IMR-90 (cell line): Measurements from ENCODE around the gene PDK4. TPM values are rescaled to one million over a fixed set of nuclear protein-coding genes. Genes with fewer than 3 reads are reported as not detected.

Experiments used
- ATAC-seq: fragments of 200-7000 bp; cut with Tn5 transposase; 2 replicates; pipeline ENCODE4 v1.9.1; 2020; ENCODE audit warnings: low read depth, mild to moderate bottlenecking, moderate library complexity
- BruUV-seq: library from RNA; stranded (reverse); fragments of 400-500 nt; replicated peaks from 2 replicates; lab custom pipeline; 2021; lab: Mats Ljungman, UMichigan
- CTCF ChIA-PET: fragments of 300-600 bp; formaldehyde crosslinking; extraction: SDS; loops from one replicate; lab custom pipeline; 2021; ENCODE audit warnings: antibody characterized with exemption; lab: Yijun Ruan, JAX
- POLR2A ChIA-PET: fragments of 300-600 bp; sonication (Branson Sonifier 250); formaldehyde crosslinking; loops from one replicate; lab custom pipeline; 2022; ENCODE audit warnings: antibody characterized with exemption; ENCODE audit not compliant: unreplicated experiment; lab: Charles Lee
- DNase-seq: peaks from one replicate; pipeline ENCODE4 v3.0.0; 2013
- H2AFZ ChIP-seq: replicated peaks from 2 replicates; pipeline ENCODE3; 2013; ENCODE audit warnings: low read length, mild to moderate bottlenecking; ENCODE audit not compliant: poor library complexity
- H2AK5ac ChIP-seq: 2 replicates; pipeline ENCODE4 v1.6.1; 2013; ENCODE audit warnings: low read depth, low read length, inconsistent platforms
- H2AK9ac ChIP-seq: replicated peaks from 2 replicates; pipeline ENCODE3; 2013; ENCODE audit warnings: mild to moderate bottlenecking, low read depth, low read length, moderate library complexity; ENCODE audit not compliant: poor library complexity
- H2BK120ac ChIP-seq: 2 replicates; pipeline ENCODE4 v1.6.1; 2013; ENCODE audit warnings: low read depth, low read length, inconsistent platforms
- H2BK15ac ChIP-seq: 3 replicates; pipeline ENCODE4 v1.6.1; 2013; ENCODE audit warnings: low read depth, low read length, inconsistent platforms
- H2BK20ac ChIP-seq: 2 replicates; pipeline ENCODE4 v1.6.1; 2013; ENCODE audit warnings: low read depth, mild to moderate bottlenecking, inconsistent platforms, low read length, moderate library complexity
- H2BK5ac ChIP-seq: 2 replicates; pipeline ENCODE4 v1.6.1; 2013; ENCODE audit warnings: mild to moderate bottlenecking, low read depth, low read length, inconsistent platforms; ENCODE audit not compliant: poor library complexity, severe bottlenecking
- H3K14ac ChIP-seq: replicated peaks from 2 replicates; pipeline ENCODE4 v1.6.1; 2013; ENCODE audit warnings: low read depth, low read length, inconsistent platforms
- H3K18ac ChIP-seq: 2 replicates; pipeline ENCODE4 v1.6.1; 2013; ENCODE audit warnings: low read depth, low read length, control low read depth
- H3K23ac ChIP-seq: 2 replicates; pipeline ENCODE4 v1.6.1; 2013; ENCODE audit warnings: low read depth, low read length, inconsistent platforms
- H3K27ac ChIP-seq: 2 replicates; pipeline ENCODE4 v1.5.1; 2013; ENCODE audit warnings: mild to moderate bottlenecking, control low read depth, low read length; ENCODE audit not compliant: insufficient read depth
- H3K27me3 ChIP-seq: 2 replicates; pipeline ENCODE4 v1.6.1; 2013; ENCODE audit warnings: low read length; ENCODE audit not compliant: control insufficient read depth, insufficient read depth
- H3K36me3 ChIP-seq: 2 replicates; pipeline ENCODE4 v1.6.1; 2013; ENCODE audit warnings: low read length, mixed read lengths; ENCODE audit not compliant: control insufficient read depth, insufficient read depth
- H3K4ac ChIP-seq: 2 replicates; pipeline ENCODE4 v1.6.1; 2013; ENCODE audit warnings: low read depth, low read length, inconsistent platforms
- H3K4me1 ChIP-seq: 2 replicates; pipeline ENCODE4 v1.6.1; 2013; ENCODE audit warnings: low read length, mixed read lengths; ENCODE audit not compliant: control insufficient read depth, insufficient read depth
- H3K4me2 ChIP-seq: 2 replicates; pipeline ENCODE4 v1.6.1; 2013; ENCODE audit warnings: low read depth, mild to moderate bottlenecking, control low read depth, low read length, moderate library complexity
- H3K4me3 ChIP-seq: 2 replicates; pipeline ENCODE4 v1.5.1; 2013; ENCODE audit warnings: low read depth, mild to moderate bottlenecking, control low read depth, low read length, moderate library complexity; ENCODE audit not compliant: insufficient read depth
- H3K56ac ChIP-seq: 2 replicates; pipeline ENCODE4 v1.6.1; 2013; ENCODE audit warnings: low read length, inconsistent platforms; ENCODE audit not compliant: insufficient read depth; ENCODE audit errors: extremely low read depth
- H3K79me1 ChIP-seq, 2 experiments: 2 replicates each; pipeline ENCODE4 v1.6.1; 2013; ENCODE audit warnings: low read length in 2 of 2, inconsistent platforms in 1 of 2, low read depth in 1 of 2
- H3K9ac ChIP-seq: 2 replicates; pipeline ENCODE4 v1.6.1; 2013; ENCODE audit warnings: low read depth, low read length, control low read depth
- H3K9me1 ChIP-seq: 2 replicates; pipeline ENCODE4 v1.6.1; 2013; ENCODE audit warnings: low read length, inconsistent platforms; ENCODE audit not compliant: insufficient read depth
- H3K9me3 ChIP-seq: 2 replicates; pipeline ENCODE4 v1.6.1; 2013; ENCODE audit warnings: low read length; ENCODE audit not compliant: control insufficient read depth, insufficient read depth
- H4K20me1 ChIP-seq: 2 replicates; pipeline ENCODE4 v1.6.1; 2013; ENCODE audit warnings: low read length, inconsistent platforms; ENCODE audit not compliant: insufficient read depth
- H4K5ac ChIP-seq: 2 replicates; pipeline ENCODE4 v1.6.1; 2013; ENCODE audit warnings: mild to moderate bottlenecking, low read depth, low read length, control low read depth
- H4K8ac ChIP-seq, 2 experiments: 2 replicates each; pipeline ENCODE4 v1.6.1; 2013; ENCODE audit warnings: low read depth in 2 of 2, low read length in 2 of 2, control low read depth in 1 of 2, inconsistent platforms in 1 of 2
- H4K91ac ChIP-seq: 2 replicates; pipeline ENCODE4 v1.6.1; 2013; ENCODE audit warnings: low read depth, low read length, inconsistent platforms; ENCODE audit not compliant: insufficient read depth
- BHLHE40 ChIP-seq: fragments of 150-350 bp; IDR thresholded peaks from 2 replicates; pipeline ENCODE4 v1.6.1; 2016; ENCODE audit warnings: mild to moderate bottlenecking, low read depth, low read length
- CEBPB ChIP-seq: IDR thresholded peaks from 2 replicates; pipeline ENCODE4 v1.6.1; 2012; ENCODE audit warnings: low read depth, low read length, improper control_type of control experiment
- CHD1 ChIP-seq: IDR thresholded peaks from 2 replicates; pipeline ENCODE4 v1.6.1; 2012; ENCODE audit warnings: low read depth, low read length, improper control_type of control experiment
- CTCF ChIP-seq: conservative IDR thresholded peaks from 2 replicates; pipeline ENCODE4 v1.5.1; 2012; ENCODE audit warnings: mild to moderate bottlenecking, low read depth, low read length, improper control_type of control experiment
- MXI1 ChIP-seq: IDR thresholded peaks from 2 replicates; pipeline ENCODE4 v1.6.1; 2012; ENCODE audit warnings: low read depth, mild to moderate bottlenecking, low read length, moderate library complexity, borderline replicate concordance
- POLR2A ChIP-seq: IDR thresholded peaks from 2 replicates; pipeline ENCODE4 v1.6.1; 2012; ENCODE audit warnings: mild to moderate bottlenecking, low read depth, low read length
- RAD21 ChIP-seq: IDR thresholded peaks from 2 replicates; pipeline ENCODE4 v1.6.1; 2012; ENCODE audit warnings: low read length, improper control_type of control experiment
- RCOR1 ChIP-seq: IDR thresholded peaks from 2 replicates; pipeline ENCODE4 v1.6.1; 2012; ENCODE audit warnings: mild to moderate bottlenecking, low read length, improper control_type of control experiment; ENCODE audit not compliant: insufficient replicate concordance
- RFX5 ChIP-seq: IDR thresholded peaks from 2 replicates; pipeline ENCODE4 v1.8.0; 2012; ENCODE audit warnings: low read depth, mild to moderate bottlenecking, low read length, moderate library complexity
- SMC3 ChIP-seq: fragments of 150-350 bp; IDR thresholded peaks from 2 replicates; pipeline ENCODE4 v1.6.1; 2016; ENCODE audit warnings: low read depth, mild to moderate bottlenecking, antibody characterized with exemption, low read length, moderate library complexity
- USF2 ChIP-seq: fragments of 150-350 bp; IDR thresholded peaks from 2 replicates; pipeline ENCODE4 v1.6.1; 2017; ENCODE audit warnings: mild to moderate bottlenecking, antibody characterized with exemption, low read length, low read depth
- WGBS, 2 experiments: methylation state at CpG; one replicate each; pipeline versions ENCODE4 v1.1.5 to v1.1.7; 2013; ENCODE audit warnings: missing lambda C conversion rate in 2 of 2; ENCODE audit not compliant: insufficient read length in 1 of 2; ENCODE audit errors: extremely low coverage in 2 of 2; 5-methylcytosine and 5-hydroxymethylcytosine counted together
- dilution Hi-C: fragments of 300-500 bp; cut with HindIII; formaldehyde crosslinking; loops from one replicate; pipeline ENCODE4 v1.14.3; 2018; ENCODE audit warnings: low sequenced_read_pairs; ENCODE audit not compliant: unreplicated experiment
- in situ Hi-C: fragments of 300-500 bp; cut with MboI; formaldehyde crosslinking; loops from 3 replicates; pipeline ENCODE4 v1.14.3; 2019; ENCODE audit warnings: low sequenced_read_pairs, inconsistent platforms, mixed read lengths
- intact Hi-C: fragments of 100-400 bp; cut with micrococcal nuclease; formaldehyde crosslinking; loops from 2 replicates; pipeline ENCODE4 v1.10.0; 2022
- polyA plus RNA-seq, 3 experiments: library from polyadenylated mRNA; depleted of rRNA; stranded (reverse); fragments of >200 nt; gene quantifications; 2 replicates each; pipeline ENCODE4 v1.2.3, GENCODE V29; 2012; ENCODE audit warnings: low replicate concordance in 1 of 3
- total RNA-seq: library from RNA; depleted of rRNA; stranded (reverse); fragments of >200 nt; gene quantifications from 2 replicates; pipeline ENCODE4 v1.2.3, GENCODE V29; 2012

PDK4 gene
- total and polyA plus RNA-seq, 2 of the 4 experiments (the other 2 are of a cell fraction): under 0.01 to 0.03 TPM

DNA sequence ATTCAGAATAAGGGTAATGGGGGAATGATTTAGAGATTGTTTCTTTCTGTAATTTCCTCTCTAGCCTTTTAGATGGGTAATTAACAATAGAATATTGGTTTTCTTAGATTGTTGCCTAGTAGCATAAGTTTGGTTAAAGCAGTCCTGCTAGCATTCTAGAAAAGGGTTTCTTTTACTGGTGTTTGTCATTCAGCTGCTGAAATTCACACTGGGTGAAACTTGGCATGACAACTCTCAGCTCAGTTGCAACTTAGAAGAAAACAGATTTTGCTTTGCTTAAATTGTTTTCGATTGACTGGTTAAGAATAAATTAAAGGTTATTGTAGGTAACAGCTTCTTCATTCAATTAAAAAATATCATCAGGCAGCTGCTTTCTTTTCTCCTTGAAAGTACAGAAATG is 25.1 kb upstream of the PDK4 start:
- no peaks in the 10 kb centered on the region for H3K79me1 ChIP-seq
- no peak overlapping the region for H3K18ac ChIP-seq
- no CpG with 5 or more reads among the region's 1 CpG for WGBS, 2 experiments
- no peak overlapping the region for H3K4me3 ChIP-seq
- BruUV-seq: no TSS peak
- H3K27me3 ChIP-seq: no peaks in the 10 kb centered on the region
- no peaks in the 10 kb centered on the region for H4K20me1 ChIP-seq
- H3K4me1 ChIP-seq: no peaks in the 10 kb centered on the region
- H4K91ac ChIP-seq: no peak overlapping the region
- H3K36me3 ChIP-seq: no peaks in the 10 kb centered on the region
- ATAC-seq: no peak
- dilution Hi-C loops (no loop called here), in situ Hi-C loops (no loop called here), intact Hi-C loops (no loop called here)
- no peak overlapping the region for H2AFZ ChIP-seq
- no peak overlapping the region for H2BK5ac ChIP-seq
- no peak overlapping the region for H4K5ac ChIP-seq
- no peak overlapping the region for H2BK15ac ChIP-seq
- H2BK20ac ChIP-seq: no peak overlapping the region
- H3K9me1 ChIP-seq: no peaks in the 10 kb centered on the region
- no peaks in the 10 kb centered on the region for H3K9me3 ChIP-seq
- no peak overlapping the region for H3K56ac ChIP-seq
- no peak for DNase-seq
- no peak overlapping the region for H4K8ac ChIP-seq
- TF ChIP-seq CHD1 (no peak), SMC3 (no peak), MXI1 (no peak), RCOR1 (no peak), BHLHE40 (no peak), RFX5 (no peak), USF2 (no peak), RAD21 (no peak), CEBPB (no peak), POLR2A (no peak), CTCF (no peak)
- H3K23ac ChIP-seq: no peak overlapping the region
- H3K4me2 ChIP-seq: no peak overlapping the region
- ChIA-PET POLR2A (no interaction called here), CTCF (no interaction called here)
- no peak overlapping the region for H3K14ac ChIP-seq
- H3K4ac ChIP-seq: no peak overlapping the region
- no peak overlapping the region for H2AK5ac ChIP-seq
- no peak overlapping the region for H2AK9ac ChIP-seq
- no peak overlapping the region for H3K27ac ChIP-seq
- no peak overlapping the region for H3K9ac ChIP-seq
- H2BK120ac ChIP-seq: no peak overlapping the region
